Stimulated activated CD8-positive, alpha-beta memory T cell treated with anti-CD3 and anti-CD28 coated beads, Interleukin-15, amount 100 ng/mL, for 24 hours (primary cell): ENCODE results near the gene HOXA3.

Source experiments
- DNase-seq: peaks from one replicate; pipeline ENCODE4 v3.0.0-alpha.2; 2020; ENCODE audit warnings: low read depth

Gene HOXA3

GRCh38 chr7:27189295-27189996 is 37.1 kb upstream of the HOXA3 start:
- DNase-seq, result no peak

GRCh38 chr7:27188386-27189294 is 36.3 kb upstream of the HOXA3 start:
- no peak for DNase-seq

GRCh38 chr7:27187475-27188385 is 35.3 kb upstream of the HOXA3 start:
- no peak for DNase-seq

DNA sequence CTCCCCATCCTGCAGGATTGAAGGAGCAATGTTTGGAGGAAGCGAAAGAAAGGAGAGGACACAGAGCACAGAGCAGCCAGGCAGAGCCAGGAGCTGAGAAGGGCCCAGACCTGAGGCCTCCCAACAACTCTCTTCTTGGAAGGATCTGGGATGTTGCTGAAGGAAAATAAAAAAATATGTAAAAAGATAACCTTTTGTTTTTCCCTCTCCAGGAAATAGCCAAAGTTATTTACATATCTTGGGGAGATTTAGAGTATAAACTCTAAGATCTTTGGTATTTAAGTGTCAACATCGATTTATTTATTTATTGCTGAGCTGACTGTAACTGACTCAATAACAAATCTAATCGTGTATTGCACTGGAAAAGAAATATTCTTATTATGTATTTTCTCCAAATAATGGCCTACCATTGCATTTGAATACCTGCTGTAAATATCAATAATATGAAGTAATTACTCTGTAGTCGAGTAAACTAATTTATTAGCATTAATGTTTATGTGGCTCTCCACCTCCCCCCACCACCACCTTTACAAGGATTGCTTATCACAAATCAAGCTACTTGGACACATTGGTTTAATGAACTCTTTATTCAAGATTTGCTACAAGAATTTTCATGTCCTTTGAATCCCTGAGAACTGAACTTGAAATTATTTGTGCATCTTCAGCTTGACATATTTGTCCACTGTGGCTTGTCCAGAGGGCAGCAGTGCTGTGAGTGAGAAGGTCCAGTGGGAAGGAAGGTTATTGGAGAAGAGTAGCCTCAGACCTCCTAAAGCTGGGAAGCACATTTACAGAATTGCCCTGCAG is 34.5 kb upstream of the HOXA3 start:
- DNase-seq, result no peak

GRCh38 chr7:27185854-27186667 is 33.7 kb upstream of the HOXA3 start:
- DNase-seq, result no peak

- no peak for DNase-seq
Measured at GRCh38 chr7:27185013-27185853, 32.9 kb upstream of the HOXA3 start, which contains the start of gene HOXA11. TSS of gene HOXA11 (minus strand) at chr7:27185232. CDS start at chr7:27185144, 88 bp downstream.

GRCh38 chr7:27184337-27185012 is 32.1 kb upstream of the HOXA3 start:
- DNase-seq, result no peak

DNA sequence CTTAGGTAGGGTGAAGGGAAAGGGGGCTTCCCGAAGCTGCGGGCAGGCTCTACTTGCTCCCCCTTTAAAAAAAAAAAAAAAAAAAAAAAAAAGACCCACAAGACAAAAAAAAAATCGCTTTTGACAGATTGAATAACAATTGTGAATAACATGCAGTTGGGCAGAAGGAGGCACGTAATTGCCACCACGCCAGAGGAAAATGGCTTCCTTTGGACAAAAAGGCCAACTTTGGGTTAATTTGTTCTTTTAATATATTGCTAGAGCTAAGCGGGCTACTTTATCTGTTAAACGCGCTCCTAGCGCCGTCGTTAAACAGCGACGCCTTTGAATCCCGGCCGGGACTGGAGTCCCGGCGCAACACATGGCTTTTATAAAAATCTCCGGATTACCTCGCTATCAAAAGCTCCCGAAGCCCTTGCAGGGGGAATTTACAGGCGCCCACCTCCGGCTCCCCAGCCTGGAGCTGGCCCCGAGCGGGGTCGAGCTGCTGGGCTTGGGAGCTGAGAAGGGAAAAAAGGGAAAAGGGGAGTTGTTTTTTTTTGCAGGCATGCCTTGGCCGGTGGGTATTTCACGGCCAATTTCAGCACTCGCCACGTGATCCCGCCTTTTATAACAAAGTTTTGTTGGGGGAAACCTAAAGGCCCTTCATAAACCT is 31.4 kb upstream of the HOXA3 start:
- DNase-seq, result no peak

GRCh38 chr7:27182861-27183681 is 30.7 kb upstream of the HOXA3 start:
- DNase-seq, result no peak

DNA sequence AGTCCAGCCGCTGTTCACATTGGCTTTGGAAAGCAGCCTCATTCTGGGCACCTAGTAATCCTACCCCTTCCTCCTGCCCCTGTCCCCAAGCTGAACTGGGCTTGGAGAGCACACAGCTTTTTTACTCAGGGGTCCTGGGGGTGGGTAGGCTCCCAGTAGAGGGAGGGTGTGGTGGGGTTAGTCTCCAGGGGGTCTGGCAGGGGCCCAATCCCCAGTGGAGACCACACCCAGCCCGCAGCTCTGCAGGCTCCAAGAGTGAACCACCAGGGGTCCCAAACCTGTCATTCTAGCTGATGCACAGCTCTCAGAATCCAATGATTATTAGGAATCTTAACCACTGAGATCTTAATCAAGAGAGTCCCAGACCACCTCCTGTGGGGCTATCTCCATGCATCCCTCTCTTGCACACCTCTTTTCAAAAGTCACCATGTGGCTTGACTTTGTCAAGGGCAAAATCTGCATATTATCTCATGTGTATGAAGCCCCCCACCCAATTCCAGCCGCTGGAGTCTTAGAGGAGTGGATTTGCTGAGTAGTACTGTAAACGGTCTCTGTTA is 30.0 kb upstream of the HOXA3 start:
- DNase-seq, result no peak

GRCh38 chr7:27181795-27182275 is 29.5 kb upstream of the HOXA3 start:
- DNase-seq, result no peak

- DNase-seq, result no peak
Measured at GRCh38 chr7:27180431-27181420, 28.3 kb upstream of the HOXA3 start.

GRCh38 chr7:27179503-27180430 is 27.4 kb upstream of the HOXA3 start:
- peak; percentile 56 for DNase-seq

- DNase-seq, result no peak
Measured at GRCh38 chr7:27179030-27179429, 26.6 kb upstream of the HOXA3 start.

DNA sequence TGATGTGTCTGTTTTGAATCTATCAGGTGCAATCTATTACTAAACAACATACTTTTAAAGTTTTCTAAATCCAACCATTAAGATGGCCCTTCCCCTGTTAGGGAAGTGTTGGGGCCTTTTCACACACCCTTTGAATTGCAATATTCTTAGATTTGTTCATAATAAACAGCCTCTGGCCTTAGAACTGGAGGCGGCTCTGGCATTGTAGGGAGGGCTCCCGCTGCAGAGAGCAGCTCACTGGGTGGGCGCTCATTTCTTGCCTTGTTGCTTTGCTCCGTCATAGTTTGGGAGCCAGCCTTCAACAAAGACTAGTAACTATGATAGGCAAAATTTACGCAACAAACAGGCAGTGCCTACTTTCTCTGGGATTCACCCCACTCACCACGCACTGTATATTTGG is 26.0 kb upstream of the HOXA3 start:
- DNase-seq, result no peak
